ENCODE results near the gene MRPL17.
A peak's percentile ranks its signal among the peaks of the same experiment; 100 is the strongest.

MRPL17 gene

GRCh38 chr11:6682591-6682935 is 577 bp downstream of the MRPL17 start:
- no peak for DNase-seq (ENCODE audit: low read depth)

DNA sequence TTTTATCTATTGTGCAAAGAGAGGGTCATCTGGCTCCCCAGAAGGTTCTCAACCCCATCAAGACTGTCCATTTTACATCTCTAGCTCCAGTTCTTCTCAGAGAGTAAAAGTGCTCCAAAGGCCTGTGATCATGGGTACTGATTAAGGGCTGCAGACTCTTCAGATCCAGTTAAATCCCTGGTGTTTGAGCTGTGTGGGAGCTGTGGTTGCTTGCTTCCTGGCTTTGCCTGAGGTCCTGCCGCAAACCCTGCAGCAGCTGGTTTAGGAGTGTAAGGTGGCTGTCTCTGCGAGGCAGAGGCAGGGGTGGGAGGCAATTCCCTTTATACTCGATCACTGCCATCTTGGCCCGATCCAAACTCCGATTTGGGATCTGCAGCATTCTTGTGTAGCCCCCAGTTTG is 1.2 kb downstream of the MRPL17 start:
- DNase-seq (ENCODE audit: low read depth) = no peak

GRCh38 chr11:6681505-6681904 is 1.6 kb downstream of the MRPL17 start:
- no peak for DNase-seq (ENCODE audit: low read depth)

- DNase-seq (ENCODE audit: low read depth) = no peak
Measured at GRCh38 chr11:6677018-6677417, 6.1 kb downstream of the MRPL17 start.

DNA sequence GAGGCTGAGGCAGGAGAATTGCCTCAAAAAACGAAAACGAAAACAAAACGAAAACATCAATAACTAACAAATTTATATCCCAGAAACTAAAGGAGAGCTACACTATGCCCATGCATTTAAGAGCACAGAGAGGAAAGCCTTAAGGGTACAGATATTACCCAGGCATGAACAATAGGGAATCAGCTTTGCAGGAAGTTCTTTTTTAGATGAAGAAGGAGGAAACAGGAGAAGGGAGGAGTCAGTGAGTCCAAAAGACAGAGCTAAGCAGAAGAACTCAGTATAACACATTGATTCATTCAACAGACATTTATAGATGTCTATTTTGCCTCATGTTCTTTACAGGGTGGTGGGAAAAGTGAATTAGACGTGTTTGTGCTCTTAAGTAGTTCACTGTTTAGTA is 8.3 kb downstream of the MRPL17 start:
- DNase-seq (ENCODE audit: low read depth) = no peak

DNA sequence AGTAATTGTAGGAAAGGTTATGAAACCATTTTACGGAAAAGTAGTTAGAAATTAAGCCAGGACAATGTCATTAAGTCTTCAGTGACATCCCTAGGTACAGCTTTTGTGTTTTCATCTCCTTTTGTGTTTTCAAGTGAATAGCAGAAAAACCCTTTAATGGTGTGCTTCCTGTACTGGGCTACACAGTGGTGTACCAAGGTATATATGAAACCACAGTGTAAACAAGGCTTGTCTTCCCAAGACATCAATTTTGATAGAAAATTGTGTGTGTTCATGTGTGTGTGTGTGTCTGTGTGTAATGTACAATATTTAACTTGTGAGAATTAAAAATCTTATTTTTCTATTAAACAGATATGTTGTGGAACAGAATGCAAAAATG is 8.9 kb downstream of the MRPL17 start:
- DNase-seq (ENCODE audit: low read depth) = no peak

DNA sequence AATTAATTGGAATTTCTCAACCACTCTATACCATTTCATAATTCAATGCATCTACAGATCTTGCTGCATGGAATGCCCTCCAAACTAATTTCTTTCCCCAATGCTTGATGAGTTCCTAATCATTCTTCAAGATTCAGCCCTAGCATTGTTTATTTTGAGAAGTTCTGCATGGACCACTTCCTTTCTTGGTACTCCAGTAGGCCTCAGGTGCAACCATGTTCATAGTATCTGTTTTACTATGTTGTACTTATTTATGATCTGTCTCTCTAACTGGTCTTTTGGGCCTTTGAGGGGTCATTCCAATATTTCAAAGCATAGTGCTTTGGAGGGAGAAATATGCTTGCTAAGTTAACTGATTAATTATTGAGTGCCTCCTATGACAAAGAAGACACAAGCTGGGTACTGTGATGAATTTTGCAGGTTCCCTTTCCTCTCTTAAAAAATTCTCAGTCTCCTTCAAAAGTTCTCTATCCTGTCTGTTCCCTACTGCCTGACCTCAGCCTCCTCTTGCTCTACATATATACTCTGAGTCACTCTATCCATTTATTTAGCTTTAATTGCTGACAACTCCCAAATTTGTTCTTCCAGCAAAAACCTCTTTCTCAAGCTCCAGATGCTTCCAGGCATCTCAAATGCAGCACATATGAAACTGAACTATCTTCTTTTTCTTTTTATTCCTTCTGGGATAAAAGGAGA is 9.5 kb downstream of the MRPL17 start:
- DNase-seq (ENCODE audit: low read depth) = no peak

- no peak for DNase-seq (ENCODE audit: low read depth)
Measured at GRCh38 chr11:6671991-6672390, 11.1 kb downstream of the MRPL17 start.

GRCh38 chr11:6670202-6670830 is 12.8 kb downstream of the MRPL17 start:
- DNase-seq (ENCODE audit: low read depth) = no peak

GRCh38 chr11:6667733-6668374 is 15.3 kb downstream of the MRPL17 start:
- DNase-seq (ENCODE audit: low read depth) = peak; percentile 26

DNA sequence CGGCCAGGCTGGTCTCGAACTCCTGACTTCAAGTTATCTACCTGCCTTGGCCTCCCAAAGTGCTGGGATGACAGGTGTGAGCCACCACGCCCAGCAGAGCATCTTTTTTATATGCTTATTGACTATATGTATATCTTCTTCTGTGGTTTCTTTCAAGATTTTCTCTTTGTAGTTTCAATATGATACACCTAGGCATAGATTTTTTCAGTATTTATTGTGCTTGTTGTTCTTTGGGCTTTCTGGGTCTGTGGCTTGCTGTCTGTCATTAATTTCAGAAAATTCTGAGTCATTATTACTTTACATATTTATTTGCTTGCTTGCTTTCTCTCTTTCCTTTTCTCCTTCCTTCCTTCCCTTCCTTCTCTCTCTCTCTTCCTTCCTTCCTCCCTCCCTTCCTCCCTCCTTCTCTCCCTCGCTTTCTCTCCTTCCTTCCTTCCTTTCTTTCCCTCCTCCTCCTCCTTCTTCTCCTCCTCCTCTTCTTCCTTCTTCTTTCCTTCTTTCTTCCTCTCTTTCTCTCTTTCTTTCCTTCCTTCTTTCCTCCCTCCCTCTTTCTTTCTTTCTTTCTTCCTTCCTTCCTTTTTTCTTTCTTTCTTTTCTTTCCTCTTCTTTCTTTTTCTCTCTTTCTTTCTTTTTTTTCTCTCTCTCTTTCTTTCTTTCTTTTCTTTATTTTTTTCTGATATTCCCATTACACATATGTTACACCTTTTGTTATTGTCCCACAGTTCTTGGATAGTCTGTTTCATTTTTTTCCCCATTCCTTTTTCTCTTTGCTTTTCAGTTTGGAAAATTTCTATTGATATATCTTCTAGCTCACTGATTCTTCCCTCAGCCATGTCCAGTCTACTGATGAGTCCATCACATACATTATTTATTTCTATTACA is 16.6 kb downstream of the MRPL17 start:
- DNase-seq (ENCODE audit: low read depth) = no peak

GRCh38 chr11:6664551-6664950 is 18.6 kb downstream of the MRPL17 start:
- DNase-seq (ENCODE audit: low read depth) = no peak

GRCh38 chr11:6663794-6664469 is 19.2 kb downstream of the MRPL17 start:
- DNase-seq (ENCODE audit: low read depth) = no peak

GRCh38 chr11:6660712-6661111 is 22.4 kb downstream of the MRPL17 start:
- no peak for DNase-seq (ENCODE audit: low read depth)

- DNase-seq (ENCODE audit: low read depth) = no peak
Measured at GRCh38 chr11:6658647-6659046, 24.5 kb downstream of the MRPL17 start.

DNA sequence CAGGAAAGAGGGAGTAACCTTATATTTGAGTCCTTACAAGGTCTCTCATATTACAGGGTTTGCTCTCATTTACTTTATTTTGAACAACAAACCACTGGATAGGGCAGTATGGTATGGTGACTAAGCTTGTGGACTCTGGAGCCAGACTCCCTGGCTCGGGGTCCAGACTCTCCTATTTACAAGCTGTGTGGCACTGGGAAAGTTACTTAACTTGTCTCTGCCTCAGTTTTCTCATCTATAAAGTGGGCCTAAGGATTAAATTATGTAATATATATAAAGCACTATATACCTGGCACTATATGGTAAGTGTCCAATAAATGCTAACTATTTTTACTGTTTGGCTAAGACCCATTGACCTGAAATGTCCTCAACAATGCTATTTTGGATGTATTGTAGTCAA is 25.8 kb downstream of the MRPL17 start:
- peak; percentile 4 for DNase-seq (ENCODE audit: low read depth)

GRCh38 chr11:6656936-6657335 is 26.2 kb downstream of the MRPL17 start:
- no peak for DNase-seq (ENCODE audit: low read depth)

DNA sequence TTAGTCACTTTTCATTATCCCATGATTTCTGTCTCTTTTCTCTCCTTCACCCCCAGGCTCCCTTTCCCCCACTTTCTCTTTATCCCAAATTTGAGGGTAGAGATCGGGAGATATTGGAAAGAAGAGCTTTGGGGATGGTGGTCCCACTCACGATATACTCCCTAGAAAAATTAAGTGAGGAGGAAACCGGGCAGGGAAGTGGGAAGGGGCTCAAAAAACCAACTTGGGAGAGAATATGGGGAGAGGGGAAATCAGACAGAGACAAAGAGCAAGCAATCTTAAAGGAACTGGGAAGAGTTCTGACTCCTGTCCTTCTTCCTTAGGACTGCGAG is 26.6 kb downstream of the MRPL17 start:
- DNase-seq (ENCODE audit: low read depth) = no peak

DNA sequence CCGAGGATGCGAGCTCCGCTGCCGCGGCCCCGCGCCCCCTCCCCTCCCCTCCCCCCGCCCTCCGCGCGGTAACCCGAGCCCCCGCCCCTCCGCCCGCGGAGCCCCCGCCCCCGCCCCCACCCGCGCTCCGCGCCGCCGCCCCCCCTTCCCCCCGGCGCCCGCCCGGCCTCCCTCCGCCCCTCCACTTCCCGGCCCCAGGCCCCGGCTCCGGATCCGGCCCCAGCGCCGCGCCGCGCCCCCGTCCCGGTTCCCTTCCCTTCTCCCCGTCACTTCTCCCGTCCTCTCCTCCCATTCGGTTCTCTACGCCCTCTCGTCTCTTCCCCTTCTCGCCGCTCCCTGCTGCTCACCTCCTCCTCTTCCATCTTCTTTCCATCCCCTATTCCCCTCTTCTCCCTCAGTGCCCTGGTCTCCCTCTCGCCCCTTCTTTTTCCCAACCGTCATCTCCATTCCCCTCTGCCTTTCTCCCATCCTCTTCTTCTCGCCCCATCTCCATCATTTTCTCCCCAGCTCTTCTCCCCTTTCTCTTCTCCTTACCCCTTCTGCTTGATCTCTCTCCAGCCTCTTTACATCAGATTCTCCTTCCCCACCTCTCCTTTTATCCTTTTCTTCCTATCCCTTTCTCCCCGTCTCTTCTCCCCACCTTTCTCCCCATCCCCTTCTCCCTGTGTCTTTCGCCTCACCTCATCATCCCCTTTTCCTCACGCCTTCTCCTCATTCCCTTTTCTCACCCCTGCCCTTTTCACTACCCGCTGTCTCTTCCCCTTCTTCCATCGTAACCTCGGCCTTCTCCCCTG is 27.2 kb downstream of the MRPL17 start, which contains the start of gene DCHS1:
Gene DCHS1, minus strand, starts transcription at position 20 of the 794 bp plus-strand sequence. CDS start 14,196 bp downstream, outside the sequence.
- no peak for DNase-seq (ENCODE audit: low read depth)

DNA sequence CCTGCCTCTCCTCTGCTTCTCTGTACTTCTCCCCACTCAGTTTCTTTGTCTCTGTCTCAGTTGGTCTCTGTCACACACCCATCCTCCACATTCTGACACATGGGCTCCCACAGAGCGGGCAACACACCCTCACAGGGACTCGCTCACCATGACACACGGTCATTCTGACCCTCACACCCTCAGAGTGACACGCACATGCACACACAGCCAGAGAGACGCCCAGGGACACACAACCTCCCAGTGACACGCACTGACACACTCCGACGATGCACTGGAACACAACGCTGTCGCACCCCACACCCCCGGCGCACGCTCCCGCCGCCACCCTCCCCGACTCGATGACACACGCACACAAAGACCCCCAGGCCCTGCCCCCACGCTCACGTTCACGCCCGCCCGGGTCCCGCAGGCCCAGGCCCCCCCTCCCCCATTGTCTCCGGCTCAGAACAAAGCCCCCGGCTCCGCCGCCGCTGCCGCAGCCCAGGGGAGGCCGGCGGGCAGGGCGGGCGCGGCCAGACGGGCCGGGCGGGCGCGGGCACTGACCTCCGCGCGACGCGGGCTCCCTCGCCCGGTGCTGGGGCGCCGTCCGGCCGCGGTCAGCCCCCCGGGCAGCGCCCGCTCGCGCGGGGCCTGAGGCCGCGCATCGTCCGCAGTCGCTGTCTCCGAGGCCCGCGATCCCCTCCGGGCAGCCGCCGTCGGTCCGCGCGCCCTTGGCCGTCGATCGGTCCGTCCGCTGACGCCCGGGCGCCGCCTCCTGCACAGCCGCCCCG is 27.9 kb downstream of the MRPL17 start:
- DNase-seq (ENCODE audit: low read depth) = no peak

All from fibroblast of gingiva (primary cell).